Measurements from ENCODE around the gene ZNF638.
"Not testable (repeated sequence)": the region's sequence is repeated elsewhere in the genome, so short reads cannot be mapped to it uniquely, and the experiment has no call there.

ZNF638 gene

GRCh38 chr2:71395471-71395870 lies 63.9 kb downstream of the ZNF638 start:
- no peak for DNase-seq
- no peaks in the 10 kb centered on the region for H3K9me3 Mint-ChIP-seq
- H3K27me3 Mint-ChIP-seq, result no peaks in the 10 kb centered on the region
- H3K4me1 Mint-ChIP-seq (ENCODE audit: low read depth), result peaks cover 8% of the 10 kb centered on the region
- H3K36me3 Mint-ChIP-seq (ENCODE audit: low read depth), result peaks cover 96% of the 10 kb centered on the region
- no peak overlapping the region for H3K4me3 Mint-ChIP-seq
- no peak overlapping the region for H3K27ac Mint-ChIP-seq

- H3K9me3 Mint-ChIP-seq, result no peaks in the 10 kb centered on the region
- no peaks in the 10 kb centered on the region for H3K27me3 Mint-ChIP-seq
- H3K36me3 Mint-ChIP-seq (ENCODE audit: low read depth), result peaks cover 90% of the 10 kb centered on the region
- no peak for DNase-seq
- no peak overlapping the region for H3K27ac Mint-ChIP-seq
- H3K4me1 Mint-ChIP-seq (ENCODE audit: low read depth), result peaks cover 9% of the 10 kb centered on the region
- no peak overlapping the region for H3K4me3 Mint-ChIP-seq
Observed at GRCh38 chr2:71402427-71402826, 70.8 kb downstream of the ZNF638 start.

- H3K27ac Mint-ChIP-seq, result peak overlapping the region; percentile 51
- no peak overlapping the region for H3K4me3 Mint-ChIP-seq
- no peaks in the 10 kb centered on the region for H3K27me3 Mint-ChIP-seq
- H3K4me1 Mint-ChIP-seq (ENCODE audit: low read depth), result peaks cover 9% of the 10 kb centered on the region
- H3K36me3 Mint-ChIP-seq (ENCODE audit: low read depth), result peaks cover 64% of the 10 kb centered on the region
- no peak for DNase-seq
- H3K9me3 Mint-ChIP-seq, result peaks cover 3% of the 10 kb centered on the region
Observed at GRCh38 chr2:71409611-71410010, 78.0 kb downstream of the ZNF638 start.

GRCh38 chr2:71410696-71411095 lies 79.1 kb downstream of the ZNF638 start:
- Mint-ChIP-seq H3K27ac (no peak overlapping the region), H3K4me3 (no peak overlapping the region), H3K36me3 (ENCODE audit: low read depth) (peaks cover 53% of the 10 kb centered on the region), H3K9me3 (peaks cover 3% of the 10 kb centered on the region), H3K4me1 (ENCODE audit: low read depth) (peaks cover 9% of the 10 kb centered on the region), H3K27me3 (no peaks in the 10 kb centered on the region)
- DNase-seq, result no peak

GRCh38 chr2:71416866-71417265 lies 85.3 kb downstream of the ZNF638 start:
- DNase-seq, result peak; percentile 41
- not testable (repeated sequence) for H3K27ac Mint-ChIP-seq, H3K27me3 Mint-ChIP-seq, H3K9me3 Mint-ChIP-seq
- H3K36me3 Mint-ChIP-seq (ENCODE audit: low read depth), result peaks cover 33% of the 10 kb centered on the region
- peaks cover 12% of the 10 kb centered on the region for H3K4me1 Mint-ChIP-seq (ENCODE audit: low read depth)
- peak overlapping the region; percentile 77 for H3K4me3 Mint-ChIP-seq

- no peak for DNase-seq
- Mint-ChIP-seq H3K27me3 (no peaks in the 10 kb centered on the region), H3K9me3 (no peaks in the 10 kb centered on the region), H3K27ac (peak overlapping the region; percentile 86), H3K36me3 (ENCODE audit: low read depth) (peaks cover 38% of the 10 kb centered on the region), H3K4me1 (ENCODE audit: low read depth) (peaks cover 12% of the 10 kb centered on the region), H3K4me3 (peak overlapping the region; percentile 77)
Observed at GRCh38 chr2:71417300-71418202, 86.0 kb downstream of the ZNF638 start.

GRCh38 chr2:71419145-71419544 lies 87.6 kb downstream of the ZNF638 start:
- no peaks in the 10 kb centered on the region for H3K9me3 Mint-ChIP-seq
- DNase-seq, result no peak
- peaks cover 52% of the 10 kb centered on the region for H3K36me3 Mint-ChIP-seq (ENCODE audit: low read depth)
- H3K4me1 Mint-ChIP-seq (ENCODE audit: low read depth), result peaks cover 12% of the 10 kb centered on the region
- H3K27me3 Mint-ChIP-seq, result no peaks in the 10 kb centered on the region
- no peak overlapping the region for H3K27ac Mint-ChIP-seq
- H3K4me3 Mint-ChIP-seq, result no peak overlapping the region

- H3K4me3 Mint-ChIP-seq, result no peak overlapping the region
- DNase-seq, result no peak
- H3K36me3 Mint-ChIP-seq (ENCODE audit: low read depth), result peaks cover 60% of the 10 kb centered on the region
- no peak overlapping the region for H3K27ac Mint-ChIP-seq
- H3K4me1 Mint-ChIP-seq (ENCODE audit: low read depth), result peaks cover 12% of the 10 kb centered on the region
- no peaks in the 10 kb centered on the region for H3K27me3 Mint-ChIP-seq
- H3K9me3 Mint-ChIP-seq, result no peaks in the 10 kb centered on the region
Observed at GRCh38 chr2:71419976-71420375, 88.4 kb downstream of the ZNF638 start.

GRCh38 chr2:71422786-71423185 lies 91.2 kb downstream of the ZNF638 start:
- Mint-ChIP-seq H3K9me3 (no peaks in the 10 kb centered on the region), H3K4me3 (no peak overlapping the region), H3K4me1 (ENCODE audit: low read depth) (peaks cover 6% of the 10 kb centered on the region), H3K27ac (no peak overlapping the region), H3K27me3 (no peaks in the 10 kb centered on the region), H3K36me3 (ENCODE audit: low read depth) (peaks cover 80% of the 10 kb centered on the region)
- DNase-seq, result no peak

GRCh38 chr2:71423817-71424420 lies 92.3 kb downstream of the ZNF638 start:
- no peaks in the 10 kb centered on the region for H3K9me3 Mint-ChIP-seq
- H3K4me3 Mint-ChIP-seq, result no peak overlapping the region
- no peaks in the 10 kb centered on the region for H3K27me3 Mint-ChIP-seq
- H3K36me3 Mint-ChIP-seq (ENCODE audit: low read depth), result peaks cover 85% of the 10 kb centered on the region
- no peak overlapping the region for H3K27ac Mint-ChIP-seq
- peaks cover 5% of the 10 kb centered on the region for H3K4me1 Mint-ChIP-seq (ENCODE audit: low read depth)
- DNase-seq, result no peak

GRCh38 chr2:71426721-71427120 lies 95.1 kb downstream of the ZNF638 start:
- peak overlapping the region; percentile 11 for H3K27ac Mint-ChIP-seq
- H3K27me3 Mint-ChIP-seq, result no peaks in the 10 kb centered on the region
- no peak for DNase-seq
- peaks cover 89% of the 10 kb centered on the region for H3K36me3 Mint-ChIP-seq (ENCODE audit: low read depth)
- H3K9me3 Mint-ChIP-seq, result no peaks in the 10 kb centered on the region
- no peaks in the 10 kb centered on the region for H3K4me1 Mint-ChIP-seq (ENCODE audit: low read depth)
- H3K4me3 Mint-ChIP-seq, result no peak overlapping the region

- Mint-ChIP-seq H3K36me3 (ENCODE audit: low read depth) (peaks cover 93% of the 10 kb centered on the region), H3K4me1 (ENCODE audit: low read depth) (no peaks in the 10 kb centered on the region), H3K27ac (peak overlapping the region; percentile 0), H3K9me3 (no peaks in the 10 kb centered on the region), H3K27me3 (no peaks in the 10 kb centered on the region), H3K4me3 (no peak overlapping the region)
- DNase-seq, result no peak
Observed at GRCh38 chr2:71428472-71429383, 97.1 kb downstream of the ZNF638 start.

GRCh38 chr2:71445142-71445541 lies 113.6 kb downstream of the ZNF638 start:
- H3K4me3 Mint-ChIP-seq; H3K4me1 Mint-ChIP-seq (ENCODE audit: low read depth); DNase-seq; H3K27me3 Mint-ChIP-seq; H3K9me3 Mint-ChIP-seq; H3K27ac Mint-ChIP-seq: not testable (repeated sequence)
- H3K36me3 Mint-ChIP-seq (ENCODE audit: low read depth), result peaks cover 11% of the 10 kb centered on the region

GRCh38 chr2:71446505-71446904 lies 114.9 kb downstream of the ZNF638 start:
- DNase-seq, result no peak
- no peaks in the 10 kb centered on the region for H3K9me3 Mint-ChIP-seq
- no peak overlapping the region for H3K27ac Mint-ChIP-seq
- peaks cover under 1% of the 10 kb centered on the region for H3K36me3 Mint-ChIP-seq (ENCODE audit: low read depth)
- H3K4me3 Mint-ChIP-seq, result no peak overlapping the region
- H3K27me3 Mint-ChIP-seq, result peaks cover 3% of the 10 kb centered on the region
- peaks cover 3% of the 10 kb centered on the region for H3K4me1 Mint-ChIP-seq (ENCODE audit: low read depth)
